IMR-90 (cell line): ENCODE results near the gene MAPK11.

ENCODE experiments used
- POLR2A ChIP-seq: IDR thresholded peaks from 2 replicates; pipeline ENCODE4 v1.6.1; 2012; ENCODE audit warnings: mild to moderate bottlenecking, low read depth, low read length
- RAD21 ChIP-seq: IDR thresholded peaks from 2 replicates; pipeline ENCODE4 v1.6.1; 2012; ENCODE audit warnings: low read length, improper control_type of control experiment
- TF ChIP-seq, protein P1 (sequence below): conservative IDR thresholded peaks from 2 replicates; pipeline ENCODE4 v1.5.1; 2012; ENCODE audit warnings: mild to moderate bottlenecking, low read depth, low read length, improper control_type of control experiment
- TF ChIP-seq, protein P2 (sequence below): fragments of 150-350 bp; IDR thresholded peaks from 2 replicates; pipeline ENCODE4 v1.6.1; 2017; ENCODE audit warnings: mild to moderate bottlenecking, antibody characterized with exemption, low read length, low read depth

DNA sequence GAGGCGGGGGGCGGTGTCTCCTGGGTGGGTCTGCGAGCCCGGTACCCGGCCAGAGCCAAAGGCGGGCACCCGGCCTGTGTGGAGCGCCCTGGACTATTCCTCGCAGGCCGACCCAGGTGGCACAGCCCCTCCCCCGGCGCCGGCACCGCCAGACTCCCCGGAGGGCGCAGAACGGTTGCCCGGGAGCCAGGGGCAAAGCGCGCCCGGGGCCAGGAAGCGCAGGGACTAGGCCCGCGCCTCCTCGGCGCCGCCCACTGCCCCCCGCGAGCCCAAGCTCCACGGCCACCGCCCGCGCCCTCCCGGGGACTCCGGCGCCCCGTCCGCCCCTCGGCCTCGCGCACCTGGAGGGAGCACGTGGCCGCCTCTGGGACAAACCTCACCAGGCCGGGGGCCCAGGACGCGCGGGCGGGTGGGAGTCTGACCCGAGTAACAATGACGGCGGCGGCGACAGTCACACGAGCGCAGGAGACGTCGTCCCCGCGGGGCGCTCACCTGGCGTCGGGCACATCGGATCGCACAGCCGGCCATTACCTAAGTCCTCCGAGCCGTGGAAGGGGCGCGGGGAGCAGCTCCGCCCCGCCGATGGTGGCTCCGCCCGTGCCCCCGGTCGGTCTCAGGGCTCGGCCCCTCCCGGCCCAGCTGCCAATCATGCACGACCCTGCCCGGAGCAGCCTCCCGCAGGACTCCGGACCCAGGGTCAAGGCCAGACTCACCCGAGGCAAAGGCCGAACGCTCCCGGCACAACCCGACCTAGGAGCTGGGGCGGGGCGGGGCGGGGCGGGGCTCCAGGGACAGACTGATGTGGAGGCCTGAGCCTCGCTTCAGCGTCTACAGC is 29.8 kb upstream of the MAPK11 start:
- TF ChIP-seq RAD21 (no peak), POLR2A (no peak)
- TF ChIP-seq, protein P1, sequence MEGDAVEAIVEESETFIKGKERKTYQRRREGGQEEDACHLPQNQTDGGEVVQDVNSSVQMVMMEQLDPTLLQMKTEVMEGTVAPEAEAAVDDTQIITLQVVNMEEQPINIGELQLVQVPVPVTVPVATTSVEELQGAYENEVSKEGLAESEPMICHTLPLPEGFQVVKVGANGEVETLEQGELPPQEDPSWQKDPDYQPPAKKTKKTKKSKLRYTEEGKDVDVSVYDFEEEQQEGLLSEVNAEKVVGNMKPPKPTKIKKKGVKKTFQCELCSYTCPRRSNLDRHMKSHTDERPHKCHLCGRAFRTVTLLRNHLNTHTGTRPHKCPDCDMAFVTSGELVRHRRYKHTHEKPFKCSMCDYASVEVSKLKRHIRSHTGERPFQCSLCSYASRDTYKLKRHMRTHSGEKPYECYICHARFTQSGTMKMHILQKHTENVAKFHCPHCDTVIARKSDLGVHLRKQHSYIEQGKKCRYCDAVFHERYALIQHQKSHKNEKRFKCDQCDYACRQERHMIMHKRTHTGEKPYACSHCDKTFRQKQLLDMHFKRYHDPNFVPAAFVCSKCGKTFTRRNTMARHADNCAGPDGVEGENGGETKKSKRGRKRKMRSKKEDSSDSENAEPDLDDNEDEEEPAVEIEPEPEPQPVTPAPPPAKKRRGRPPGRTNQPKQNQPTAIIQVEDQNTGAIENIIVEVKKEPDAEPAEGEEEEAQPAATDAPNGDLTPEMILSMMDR = no peak
- TF ChIP-seq, protein P2, sequence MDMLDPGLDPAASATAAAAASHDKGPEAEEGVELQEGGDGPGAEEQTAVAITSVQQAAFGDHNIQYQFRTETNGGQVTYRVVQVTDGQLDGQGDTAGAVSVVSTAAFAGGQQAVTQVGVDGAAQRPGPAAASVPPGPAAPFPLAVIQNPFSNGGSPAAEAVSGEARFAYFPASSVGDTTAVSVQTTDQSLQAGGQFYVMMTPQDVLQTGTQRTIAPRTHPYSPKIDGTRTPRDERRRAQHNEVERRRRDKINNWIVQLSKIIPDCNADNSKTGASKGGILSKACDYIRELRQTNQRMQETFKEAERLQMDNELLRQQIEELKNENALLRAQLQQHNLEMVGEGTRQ = no peak
